ENCODE results near the gene HLA-F. TPM values are rescaled to one million over a fixed set of nuclear protein-coding genes. Genes with fewer than 3 reads are reported as not detected.

Gene HLA-F
- total RNA-seq, 1 experiment from 2014 or later = 16.9 TPM

GRCh38 chr6:29759457-29759856, 36.2 kb downstream of the HLA-F start:
- no peaks in the 10 kb centered on the region for H3K9me3 Mint-ChIP-seq (ENCODE audit: unreplicated experiment)
- no peak overlapping the region for H3K4me3 Mint-ChIP-seq (ENCODE audit: unreplicated experiment)
- intact Hi-C loops (cut with micrococcal nuclease) = no loop called here
- no peak overlapping the region for H3K27ac Mint-ChIP-seq (ENCODE audit: low read depth, unreplicated experiment)
- TF ChIP-seq, protein P1, sequence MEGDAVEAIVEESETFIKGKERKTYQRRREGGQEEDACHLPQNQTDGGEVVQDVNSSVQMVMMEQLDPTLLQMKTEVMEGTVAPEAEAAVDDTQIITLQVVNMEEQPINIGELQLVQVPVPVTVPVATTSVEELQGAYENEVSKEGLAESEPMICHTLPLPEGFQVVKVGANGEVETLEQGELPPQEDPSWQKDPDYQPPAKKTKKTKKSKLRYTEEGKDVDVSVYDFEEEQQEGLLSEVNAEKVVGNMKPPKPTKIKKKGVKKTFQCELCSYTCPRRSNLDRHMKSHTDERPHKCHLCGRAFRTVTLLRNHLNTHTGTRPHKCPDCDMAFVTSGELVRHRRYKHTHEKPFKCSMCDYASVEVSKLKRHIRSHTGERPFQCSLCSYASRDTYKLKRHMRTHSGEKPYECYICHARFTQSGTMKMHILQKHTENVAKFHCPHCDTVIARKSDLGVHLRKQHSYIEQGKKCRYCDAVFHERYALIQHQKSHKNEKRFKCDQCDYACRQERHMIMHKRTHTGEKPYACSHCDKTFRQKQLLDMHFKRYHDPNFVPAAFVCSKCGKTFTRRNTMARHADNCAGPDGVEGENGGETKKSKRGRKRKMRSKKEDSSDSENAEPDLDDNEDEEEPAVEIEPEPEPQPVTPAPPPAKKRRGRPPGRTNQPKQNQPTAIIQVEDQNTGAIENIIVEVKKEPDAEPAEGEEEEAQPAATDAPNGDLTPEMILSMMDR (IDR thresholded peaks at IDR 0.05; ENCODE audit: unreplicated experiment) = no peak
- peaks cover 37% of the 10 kb centered on the region for H3K4me1 Mint-ChIP-seq (ENCODE audit: insufficient read depth, unreplicated experiment)
- DNase-seq (ENCODE audit: unreplicated experiment) = peak; percentile 11
- POLR2A ChIA-PET = interaction anchor here (0.7 to 1.9 kb wide), 3 partner anchors 10 to 48 kb away, joined by 3 to 6 read pairs (median 4); no protein-coding TSS in a partner anchor
- H3K27me3 Mint-ChIP-seq (ENCODE audit: insufficient read depth, unreplicated experiment) = no peaks in the 10 kb centered on the region
- CTCF ChIA-PET = interaction anchor here (0.9 to 2.3 kb wide), 3 partner anchors 55 to 76 kb away, joined by 4 to 8 read pairs (median 6); no protein-coding TSS in a partner anchor
- no TSS peak for BruUV-seq (replicated peaks)
- no peaks in the 10 kb centered on the region for H3K36me3 Mint-ChIP-seq (ENCODE audit: insufficient read depth, unreplicated experiment)

DNA sequence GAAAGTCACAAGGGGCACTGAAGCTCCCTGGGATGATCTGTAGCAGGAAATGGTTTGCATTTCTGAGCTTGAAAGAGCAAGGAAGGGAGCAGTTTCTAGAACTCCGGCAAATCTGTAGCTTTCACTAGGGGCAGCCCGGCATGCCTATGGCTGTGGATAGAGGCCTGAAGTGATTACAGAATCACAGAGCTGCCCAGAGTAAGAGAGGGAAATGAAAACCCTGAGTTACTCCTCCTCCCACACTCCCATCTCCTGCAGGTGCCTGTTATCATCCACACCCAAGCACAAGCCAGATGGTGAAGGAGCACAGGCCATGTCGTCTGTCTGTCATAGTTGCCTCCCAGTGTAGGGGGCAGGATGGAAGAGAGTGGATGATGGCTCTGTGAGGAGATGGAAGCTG, 37.1 kb downstream of the HLA-F start:
- no peaks in the 10 kb centered on the region for H3K27me3 Mint-ChIP-seq (ENCODE audit: insufficient read depth, unreplicated experiment)
- CTCF ChIA-PET = interaction anchor here (1.3 to 2.3 kb wide), 2 partner anchors 22 to 75 kb away, joined by 4 to 6 read pairs; no protein-coding TSS in a partner anchor
- H3K4me1 Mint-ChIP-seq (ENCODE audit: insufficient read depth, unreplicated experiment) = peaks cover 45% of the 10 kb centered on the region
- no peak overlapping the region for H3K4me3 Mint-ChIP-seq (ENCODE audit: unreplicated experiment)
- BruUV-seq (replicated peaks) = no TSS peak
- DNase-seq (ENCODE audit: unreplicated experiment) = no peak
- POLR2A ChIA-PET = interaction anchor here (1.9 kb wide), 1 partner anchor 37 kb away, joined by 4 read pairs; no protein-coding TSS in a partner anchor
- intact Hi-C loops (cut with micrococcal nuclease) = no loop called here
- no peak overlapping the region for H3K27ac Mint-ChIP-seq (ENCODE audit: low read depth, unreplicated experiment)
- H3K36me3 Mint-ChIP-seq (ENCODE audit: insufficient read depth, unreplicated experiment) = peaks cover 3% of the 10 kb centered on the region
- TF ChIP-seq, protein P1 (IDR thresholded peaks at IDR 0.05; ENCODE audit: unreplicated experiment) = no peak
- H3K9me3 Mint-ChIP-seq (ENCODE audit: unreplicated experiment) = no peaks in the 10 kb centered on the region

DNA sequence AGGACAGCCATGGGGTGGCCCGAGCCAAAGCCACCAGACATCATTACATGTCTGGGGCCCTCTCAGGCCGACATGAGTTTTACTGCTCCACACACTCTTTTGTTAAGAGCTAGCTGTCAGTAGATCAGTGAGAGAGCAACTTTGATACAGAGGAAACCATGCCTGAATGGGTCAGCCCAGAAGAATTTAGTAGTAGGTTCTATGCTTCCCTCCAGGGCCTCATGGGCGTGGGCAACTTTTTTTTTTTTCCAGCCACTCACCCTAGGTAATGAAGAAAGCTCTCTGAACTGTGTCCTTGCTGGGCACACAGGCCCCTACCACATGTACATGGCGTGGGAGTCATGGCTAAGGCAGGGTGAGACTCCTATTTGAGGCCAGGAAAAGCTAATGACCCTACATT, 38.8 kb downstream of the HLA-F start:
- Mint-ChIP-seq H3K27me3 (ENCODE audit: insufficient read depth, unreplicated experiment) (no peaks in the 10 kb centered on the region), H3K36me3 (ENCODE audit: insufficient read depth, unreplicated experiment) (peaks cover 6% of the 10 kb centered on the region), H3K27ac (ENCODE audit: low read depth, unreplicated experiment) (no peak overlapping the region), H3K9me3 (ENCODE audit: unreplicated experiment) (no peaks in the 10 kb centered on the region), H3K4me3 (ENCODE audit: unreplicated experiment) (no peak overlapping the region), H3K4me1 (ENCODE audit: insufficient read depth, unreplicated experiment) (peaks cover 55% of the 10 kb centered on the region)
- ChIA-PET CTCF (interaction anchor here (0.5 to 1.5 kb wide), 8 partner anchors 23 to 1197 kb away, joined by 3 to 5 read pairs (median 4); no protein-coding TSS in a partner anchor), POLR2A (interaction anchor here (1.0 to 3.2 kb wide), 3 partner anchors 10 to 35 kb away, joined by 3 to 19 read pairs (median 6); no protein-coding TSS in a partner anchor)
- intact Hi-C loops (cut with micrococcal nuclease) = no loop called here
- no TSS peak for BruUV-seq (replicated peaks)
- no peak for DNase-seq (ENCODE audit: unreplicated experiment)
- TF ChIP-seq, protein P1 (IDR thresholded peaks at IDR 0.05; ENCODE audit: unreplicated experiment) = no peak

GRCh38 chr6:29762781-29763214, 39.6 kb downstream of the HLA-F start:
- H3K36me3 Mint-ChIP-seq (ENCODE audit: insufficient read depth, unreplicated experiment) = peaks cover 6% of the 10 kb centered on the region
- H3K27me3 Mint-ChIP-seq (ENCODE audit: insufficient read depth, unreplicated experiment) = no peaks in the 10 kb centered on the region
- H3K4me1 Mint-ChIP-seq (ENCODE audit: insufficient read depth, unreplicated experiment) = peaks cover 55% of the 10 kb centered on the region
- BruUV-seq (replicated peaks) = no TSS peak
- POLR2A ChIA-PET = interaction anchor here (0.7 to 3.2 kb wide), 5 partner anchors 10 to 34 kb away, joined by 3 to 19 read pairs (median 6); no protein-coding TSS in a partner anchor
- H3K4me3 Mint-ChIP-seq (ENCODE audit: unreplicated experiment) = peak overlapping the region; percentile 19
- intact Hi-C loops (cut with micrococcal nuclease) = loop anchor here (1.0 kb wide), 1 partner anchor 9 kb away; no protein-coding TSS in a partner anchor
- peak; percentile 81 for DNase-seq (ENCODE audit: unreplicated experiment)
- TF ChIP-seq, protein P1 (IDR thresholded peaks at IDR 0.05; ENCODE audit: unreplicated experiment) = no peak
- H3K9me3 Mint-ChIP-seq (ENCODE audit: unreplicated experiment) = no peaks in the 10 kb centered on the region
- peak overlapping the region; percentile 66 for H3K27ac Mint-ChIP-seq (ENCODE audit: low read depth, unreplicated experiment)
- CTCF ChIA-PET = interaction anchor here (0.5 to 2.2 kb wide), 8 partner anchors 10 to 1197 kb away, joined by 3 to 13 read pairs (median 4); no protein-coding TSS in a partner anchor
